ENCODE results near the gene TMSB4X.

Gene TMSB4X

DNA sequence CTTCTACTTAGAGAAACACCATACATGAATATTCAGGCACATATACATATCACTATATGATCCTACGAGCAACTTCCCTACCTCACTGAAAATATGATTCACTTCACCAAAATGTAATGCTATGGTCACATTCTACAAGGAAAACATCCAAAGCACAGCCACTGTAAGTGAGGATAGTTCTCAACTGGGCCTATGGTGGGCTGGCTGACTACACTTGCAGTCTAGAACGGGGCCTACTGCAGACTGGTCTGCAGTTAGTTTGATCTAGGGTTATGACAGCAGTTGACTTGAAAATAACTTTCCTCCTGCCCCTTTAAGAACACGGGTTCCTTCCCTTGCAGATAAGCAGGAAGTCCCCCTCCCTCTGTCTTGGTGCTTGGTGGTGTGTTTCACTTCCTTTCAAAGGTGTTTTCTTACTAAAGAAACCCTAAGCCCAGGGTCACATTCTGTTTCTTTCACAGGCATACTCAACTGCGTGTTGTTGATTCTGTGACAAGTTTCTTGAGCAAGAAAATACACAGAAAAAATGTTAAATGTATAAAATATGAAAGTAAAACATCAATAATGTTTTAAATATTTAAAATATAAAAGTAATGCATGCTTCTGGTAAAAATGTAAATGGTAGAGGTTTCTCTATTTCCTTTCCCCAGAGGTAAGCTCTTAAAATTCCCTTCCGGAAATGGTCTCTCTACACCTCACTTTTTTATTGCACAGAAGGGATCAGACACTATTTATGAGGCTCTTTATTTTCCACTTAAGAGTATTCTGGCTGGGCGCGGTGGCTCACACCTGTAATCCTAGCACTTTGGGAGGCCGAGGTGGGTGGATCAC, 18.0 kb upstream of the TMSB4X start:
- Histone ChIP-seq H4K20me1 (ENCODE audit: insufficient read depth) (no peaks in the 10 kb centered on the region), H3K27me3 (ENCODE audit: insufficient read depth, low read depth) (no peaks in the 10 kb centered on the region), H3K4me1 (ENCODE audit: low read depth, poor library complexity, severe bottlenecking) (peaks cover 49% of the 10 kb centered on the region), H2AFZ (ENCODE audit: low read depth) (peak overlapping the region; percentile 59; the same call in 1 of the 2 replicates), H3K4me3 (IDR thresholded peaks at IDR 0.05; ENCODE audit: insufficient read depth, low read depth, low read length) (no peak overlapping the region), H3K9ac (peak overlapping the region; percentile 66), H3K4me2 (peak overlapping the region; percentile 74), H3K79me2 (ENCODE audit: insufficient read depth, low read depth) (no peaks in the 10 kb centered on the region), H3K36me3 (ENCODE audit: insufficient read depth) (no peaks in the 10 kb centered on the region), H3K27ac (peak overlapping the region; percentile 96)
- TF ChIP-seq, protein P1, sequence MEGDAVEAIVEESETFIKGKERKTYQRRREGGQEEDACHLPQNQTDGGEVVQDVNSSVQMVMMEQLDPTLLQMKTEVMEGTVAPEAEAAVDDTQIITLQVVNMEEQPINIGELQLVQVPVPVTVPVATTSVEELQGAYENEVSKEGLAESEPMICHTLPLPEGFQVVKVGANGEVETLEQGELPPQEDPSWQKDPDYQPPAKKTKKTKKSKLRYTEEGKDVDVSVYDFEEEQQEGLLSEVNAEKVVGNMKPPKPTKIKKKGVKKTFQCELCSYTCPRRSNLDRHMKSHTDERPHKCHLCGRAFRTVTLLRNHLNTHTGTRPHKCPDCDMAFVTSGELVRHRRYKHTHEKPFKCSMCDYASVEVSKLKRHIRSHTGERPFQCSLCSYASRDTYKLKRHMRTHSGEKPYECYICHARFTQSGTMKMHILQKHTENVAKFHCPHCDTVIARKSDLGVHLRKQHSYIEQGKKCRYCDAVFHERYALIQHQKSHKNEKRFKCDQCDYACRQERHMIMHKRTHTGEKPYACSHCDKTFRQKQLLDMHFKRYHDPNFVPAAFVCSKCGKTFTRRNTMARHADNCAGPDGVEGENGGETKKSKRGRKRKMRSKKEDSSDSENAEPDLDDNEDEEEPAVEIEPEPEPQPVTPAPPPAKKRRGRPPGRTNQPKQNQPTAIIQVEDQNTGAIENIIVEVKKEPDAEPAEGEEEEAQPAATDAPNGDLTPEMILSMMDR (conservative IDR thresholded peaks at IDR 0.05; ENCODE audit: low read depth, low read length) = no peak

DNA sequence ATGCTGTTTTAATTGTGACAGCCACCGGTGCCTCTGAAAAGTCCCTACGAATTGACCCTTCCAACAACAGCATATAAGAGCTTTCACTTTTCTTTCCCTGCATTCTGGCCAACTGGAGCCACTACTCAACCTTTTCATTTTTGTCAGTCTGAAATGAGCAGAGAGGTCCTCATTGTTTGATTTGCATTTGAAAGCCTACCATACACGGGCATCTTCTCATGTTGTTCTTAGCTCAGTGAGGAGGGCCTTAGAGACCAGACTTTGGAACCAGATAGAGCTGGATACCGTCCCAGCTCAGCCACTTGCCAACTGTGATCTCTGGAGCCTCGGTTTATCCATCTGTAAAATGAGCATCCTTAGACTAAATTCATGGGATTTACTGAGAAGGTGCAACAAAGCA, 16.9 kb upstream of the TMSB4X start:
- Histone ChIP-seq H3K36me3 (ENCODE audit: insufficient read depth) (no peaks in the 10 kb centered on the region), H2AFZ (ENCODE audit: low read depth) (no peak overlapping the region), H3K4me1 (ENCODE audit: low read depth, poor library complexity, severe bottlenecking) (peaks cover 49% of the 10 kb centered on the region), H3K4me2 (no peak overlapping the region), H3K27ac (peak overlapping the region; percentile 96; the same call in 1 of the 2 replicates), H3K27me3 (ENCODE audit: insufficient read depth, low read depth) (no peaks in the 10 kb centered on the region), H4K20me1 (ENCODE audit: insufficient read depth) (no peaks in the 10 kb centered on the region), H3K79me2 (ENCODE audit: insufficient read depth, low read depth) (no peaks in the 10 kb centered on the region), H3K4me3 (IDR thresholded peaks at IDR 0.05; ENCODE audit: insufficient read depth, low read depth, low read length) (no peak overlapping the region), H3K9ac (no peak overlapping the region)
- TF ChIP-seq, protein P1 (conservative IDR thresholded peaks at IDR 0.05; ENCODE audit: low read depth, low read length) = no peak

DNA sequence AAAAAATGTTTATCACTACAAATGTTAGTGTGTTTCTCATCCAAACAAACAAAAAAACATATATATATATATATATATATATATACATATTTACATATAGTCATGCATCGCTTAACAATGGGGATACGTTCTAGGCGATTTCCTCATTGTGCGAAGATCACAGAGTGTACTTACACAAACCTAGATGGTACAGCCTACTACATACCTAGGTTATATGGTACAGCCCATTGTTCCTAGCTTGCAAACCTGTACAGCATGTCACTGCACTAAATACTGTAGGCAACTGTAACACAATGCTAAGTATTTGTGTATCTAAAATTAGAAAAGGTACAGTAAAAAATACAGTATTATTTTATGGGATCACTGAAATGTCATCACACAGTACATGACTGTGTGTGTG, 16.4 kb upstream of the TMSB4X start:
- TF ChIP-seq, protein P1 (conservative IDR thresholded peaks at IDR 0.05; ENCODE audit: low read depth, low read length) = no peak
- Histone ChIP-seq H3K4me3 (IDR thresholded peaks at IDR 0.05; ENCODE audit: insufficient read depth, low read depth, low read length) (no peak overlapping the region), H3K79me2 (ENCODE audit: insufficient read depth, low read depth) (no peaks in the 10 kb centered on the region), H3K4me2 (no peak overlapping the region), H3K9ac (no peak overlapping the region), H3K36me3 (ENCODE audit: insufficient read depth) (no peaks in the 10 kb centered on the region), H3K27me3 (ENCODE audit: insufficient read depth, low read depth) (no peaks in the 10 kb centered on the region), H4K20me1 (ENCODE audit: insufficient read depth) (no peaks in the 10 kb centered on the region), H3K27ac (no peak overlapping the region), H3K4me1 (ENCODE audit: low read depth, poor library complexity, severe bottlenecking) (peaks cover 49% of the 10 kb centered on the region), H2AFZ (ENCODE audit: low read depth) (no peak overlapping the region)

DNA sequence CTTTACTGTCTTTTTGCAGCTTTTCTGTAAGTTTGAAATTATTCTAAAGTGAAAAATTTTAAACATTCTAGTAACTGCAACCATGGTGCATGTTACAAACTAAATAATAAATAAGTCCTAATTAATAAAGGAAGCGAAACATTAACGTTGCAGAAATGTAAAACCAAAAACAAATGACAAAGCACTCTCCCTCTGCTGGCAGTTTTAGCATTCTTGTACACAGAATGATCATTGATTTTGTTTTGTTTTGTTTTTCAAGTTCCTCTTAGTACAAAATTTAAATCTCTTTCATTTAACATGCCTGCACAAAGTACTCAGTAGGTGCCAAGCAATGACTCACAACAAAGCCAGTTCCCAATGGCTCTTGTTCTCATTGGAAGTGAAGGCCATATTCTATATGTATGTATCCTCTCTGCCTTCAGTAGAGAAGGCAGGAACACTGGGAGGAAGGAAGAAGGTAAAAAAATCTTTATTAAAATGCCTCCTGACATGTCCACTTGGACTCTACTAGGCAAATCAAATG, 13.7 kb upstream of the TMSB4X start:
- Histone ChIP-seq H3K4me1 (ENCODE audit: low read depth, poor library complexity, severe bottlenecking) (peaks cover 26% of the 10 kb centered on the region), H3K9ac (no peak overlapping the region), H2AFZ (ENCODE audit: low read depth) (no peak overlapping the region), H3K79me2 (ENCODE audit: insufficient read depth, low read depth) (no peaks in the 10 kb centered on the region), H3K4me2 (no peak overlapping the region), H3K27ac (no peak overlapping the region), H3K27me3 (ENCODE audit: insufficient read depth, low read depth) (no peaks in the 10 kb centered on the region), H3K36me3 (ENCODE audit: insufficient read depth) (no peaks in the 10 kb centered on the region), H4K20me1 (ENCODE audit: insufficient read depth) (no peaks in the 10 kb centered on the region), H3K4me3 (IDR thresholded peaks at IDR 0.05; ENCODE audit: insufficient read depth, low read depth, low read length) (no peak overlapping the region)
- TF ChIP-seq, protein P1 (conservative IDR thresholded peaks at IDR 0.05; ENCODE audit: low read depth, low read length) = no peak
